ENCODE measurements around the gene SNX30. TPM values are rescaled to one million over a fixed set of nuclear protein-coding genes. Genes with fewer than 3 reads are reported as not detected.
A peak's percentile ranks its signal among the peaks of the same experiment; 100 is the strongest.

The SNX30 gene
- total RNA-seq, 2 experiments from 2014 or later, result 5.4 TPM

- Mint-ChIP-seq H3K9me3 (no peaks in the 10 kb centered on the region), H3K27ac (no peak overlapping the region), H3K4me1 (peaks cover 12% of the 10 kb centered on the region), H3K4me3 (no peak overlapping the region), H3K27me3 (no peaks in the 10 kb centered on the region), H3K36me3 (peaks cover 5% of the 10 kb centered on the region)
- DNase-seq, result no peak
Measured at GRCh38 chr9:112863746-112864145, 113.2 kb downstream of the SNX30 start.

- Mint-ChIP-seq H3K27ac (no peak overlapping the region), H3K4me1 (peaks cover 12% of the 10 kb centered on the region), H3K36me3 (peaks cover 5% of the 10 kb centered on the region), H3K4me3 (no peak overlapping the region), H3K27me3 (no peaks in the 10 kb centered on the region), H3K9me3 (no peaks in the 10 kb centered on the region)
- DNase-seq, result no peak
Measured at GRCh38 chr9:112864403-112864802, 113.8 kb downstream of the SNX30 start.

- Mint-ChIP-seq H3K9me3 (no peaks in the 10 kb centered on the region), H3K36me3 (peaks cover 8% of the 10 kb centered on the region), H3K27ac (no peak overlapping the region), H3K27me3 (no peaks in the 10 kb centered on the region), H3K4me1 (peaks cover 12% of the 10 kb centered on the region), H3K4me3 (no peak overlapping the region)
- DNase-seq, result no peak
Measured at GRCh38 chr9:112864982-112865381, 114.4 kb downstream of the SNX30 start.

GRCh38 chr9:112866662-112867274 is 116.2 kb downstream of the SNX30 start:
- no peak overlapping the region for H3K4me3 Mint-ChIP-seq
- H3K36me3 Mint-ChIP-seq, result peaks cover 13% of the 10 kb centered on the region
- no peaks in the 10 kb centered on the region for H3K9me3 Mint-ChIP-seq
- H3K4me1 Mint-ChIP-seq, result peaks cover 10% of the 10 kb centered on the region
- no peak overlapping the region for H3K27ac Mint-ChIP-seq
- no peaks in the 10 kb centered on the region for H3K27me3 Mint-ChIP-seq
- DNase-seq, result no peak

- peak overlapping the region; percentile 26 for H3K27ac Mint-ChIP-seq
- no peaks in the 10 kb centered on the region for H3K27me3 Mint-ChIP-seq
- peak; percentile 12 for DNase-seq
- no peaks in the 10 kb centered on the region for H3K9me3 Mint-ChIP-seq
- no peak overlapping the region for H3K4me3 Mint-ChIP-seq
- peaks cover 13% of the 10 kb centered on the region for H3K36me3 Mint-ChIP-seq
- peaks cover 11% of the 10 kb centered on the region for H3K4me1 Mint-ChIP-seq
Measured at GRCh38 chr9:112867275-112867991, 116.9 kb downstream of the SNX30 start.

- Mint-ChIP-seq H3K36me3 (peaks cover 13% of the 10 kb centered on the region), H3K4me3 (no peak overlapping the region), H3K27me3 (no peaks in the 10 kb centered on the region), H3K4me1 (peaks cover 11% of the 10 kb centered on the region), H3K27ac (no peak overlapping the region), H3K9me3 (no peaks in the 10 kb centered on the region)
- no peak for DNase-seq
Measured at GRCh38 chr9:112868461-112868860, 117.9 kb downstream of the SNX30 start.

- H3K27ac Mint-ChIP-seq, result no peak overlapping the region
- no peak overlapping the region for H3K4me3 Mint-ChIP-seq
- no peaks in the 10 kb centered on the region for H3K9me3 Mint-ChIP-seq
- peaks cover 13% of the 10 kb centered on the region for H3K36me3 Mint-ChIP-seq
- H3K27me3 Mint-ChIP-seq, result no peaks in the 10 kb centered on the region
- DNase-seq, result no peak
- peaks cover 9% of the 10 kb centered on the region for H3K4me1 Mint-ChIP-seq
Measured at GRCh38 chr9:112869041-112869529, 118.5 kb downstream of the SNX30 start.

GRCh38 chr9:112869917-112870316 is 119.4 kb downstream of the SNX30 start:
- Mint-ChIP-seq H3K4me3 (no peak overlapping the region), H3K27ac (no peak overlapping the region), H3K27me3 (no peaks in the 10 kb centered on the region), H3K4me1 (peaks cover 8% of the 10 kb centered on the region), H3K9me3 (no peaks in the 10 kb centered on the region), H3K36me3 (peaks cover 13% of the 10 kb centered on the region)
- no peak for DNase-seq

GRCh38 chr9:112870556-112870955 is 120.0 kb downstream of the SNX30 start:
- no peak overlapping the region for H3K27ac Mint-ChIP-seq
- H3K4me1 Mint-ChIP-seq, result peaks cover 8% of the 10 kb centered on the region
- no peaks in the 10 kb centered on the region for H3K27me3 Mint-ChIP-seq
- peaks cover 13% of the 10 kb centered on the region for H3K36me3 Mint-ChIP-seq
- H3K9me3 Mint-ChIP-seq, result no peaks in the 10 kb centered on the region
- no peak overlapping the region for H3K4me3 Mint-ChIP-seq
- no peak for DNase-seq

GRCh38 chr9:112872019-112872418 is 121.5 kb downstream of the SNX30 start:
- no peak for DNase-seq
- Mint-ChIP-seq H3K27me3 (no peaks in the 10 kb centered on the region), H3K4me3 (no peak overlapping the region), H3K27ac (no peak overlapping the region), H3K36me3 (peaks cover 16% of the 10 kb centered on the region), H3K4me1 (peaks cover 8% of the 10 kb centered on the region), H3K9me3 (no peaks in the 10 kb centered on the region)

GRCh38 chr9:112873773-112874405 is 123.3 kb downstream of the SNX30 start:
- no peak overlapping the region for H3K4me3 Mint-ChIP-seq
- H3K27me3 Mint-ChIP-seq, result no peaks in the 10 kb centered on the region
- peaks cover 15% of the 10 kb centered on the region for H3K36me3 Mint-ChIP-seq
- H3K27ac Mint-ChIP-seq, result no peak overlapping the region
- peaks cover 2% of the 10 kb centered on the region for H3K4me1 Mint-ChIP-seq
- no peak for DNase-seq
- no peaks in the 10 kb centered on the region for H3K9me3 Mint-ChIP-seq

GRCh38 chr9:112878752-112879151 is 128.2 kb downstream of the SNX30 start:
- Mint-ChIP-seq H3K27me3 (no peaks in the 10 kb centered on the region), H3K36me3 (peaks cover 13% of the 10 kb centered on the region), H3K27ac (no peak overlapping the region), H3K4me1 (no peaks in the 10 kb centered on the region), H3K9me3 (no peaks in the 10 kb centered on the region), H3K4me3 (no peak overlapping the region)
- DNase-seq, result no peak

GRCh38 chr9:112880650-112881049 is 130.1 kb downstream of the SNX30 start:
- no peaks in the 10 kb centered on the region for H3K4me1 Mint-ChIP-seq
- H3K27me3 Mint-ChIP-seq, result no peaks in the 10 kb centered on the region
- H3K27ac Mint-ChIP-seq, result no peak overlapping the region
- no peak for DNase-seq
- no peak overlapping the region for H3K4me3 Mint-ChIP-seq
- H3K9me3 Mint-ChIP-seq, result no peaks in the 10 kb centered on the region
- H3K36me3 Mint-ChIP-seq, result peaks cover 13% of the 10 kb centered on the region

GRCh38 chr9:112881331-112881730 is 130.8 kb downstream of the SNX30 start:
- no peaks in the 10 kb centered on the region for H3K4me1 Mint-ChIP-seq
- DNase-seq, result no peak
- H3K27ac Mint-ChIP-seq, result no peak overlapping the region
- H3K27me3 Mint-ChIP-seq, result no peaks in the 10 kb centered on the region
- peaks cover 10% of the 10 kb centered on the region for H3K36me3 Mint-ChIP-seq
- no peaks in the 10 kb centered on the region for H3K9me3 Mint-ChIP-seq
- no peak overlapping the region for H3K4me3 Mint-ChIP-seq

GRCh38 chr9:112884101-112884500 is 133.5 kb downstream of the SNX30 start:
- peaks cover 7% of the 10 kb centered on the region for H3K36me3 Mint-ChIP-seq
- no peaks in the 10 kb centered on the region for H3K9me3 Mint-ChIP-seq
- H3K4me3 Mint-ChIP-seq, result no peak overlapping the region
- H3K27me3 Mint-ChIP-seq, result no peaks in the 10 kb centered on the region
- no peak overlapping the region for H3K27ac Mint-ChIP-seq
- no peak for DNase-seq
- H3K4me1 Mint-ChIP-seq, result no peaks in the 10 kb centered on the region
